Right kidney (tissue), 1 donor: ENCODE data around the gene RGS12.

Source experiments
- DNase-seq: peaks from one replicate; pipeline ENCODE4 v3.0.0-alpha.2; 2016

Gene RGS12

DNA sequence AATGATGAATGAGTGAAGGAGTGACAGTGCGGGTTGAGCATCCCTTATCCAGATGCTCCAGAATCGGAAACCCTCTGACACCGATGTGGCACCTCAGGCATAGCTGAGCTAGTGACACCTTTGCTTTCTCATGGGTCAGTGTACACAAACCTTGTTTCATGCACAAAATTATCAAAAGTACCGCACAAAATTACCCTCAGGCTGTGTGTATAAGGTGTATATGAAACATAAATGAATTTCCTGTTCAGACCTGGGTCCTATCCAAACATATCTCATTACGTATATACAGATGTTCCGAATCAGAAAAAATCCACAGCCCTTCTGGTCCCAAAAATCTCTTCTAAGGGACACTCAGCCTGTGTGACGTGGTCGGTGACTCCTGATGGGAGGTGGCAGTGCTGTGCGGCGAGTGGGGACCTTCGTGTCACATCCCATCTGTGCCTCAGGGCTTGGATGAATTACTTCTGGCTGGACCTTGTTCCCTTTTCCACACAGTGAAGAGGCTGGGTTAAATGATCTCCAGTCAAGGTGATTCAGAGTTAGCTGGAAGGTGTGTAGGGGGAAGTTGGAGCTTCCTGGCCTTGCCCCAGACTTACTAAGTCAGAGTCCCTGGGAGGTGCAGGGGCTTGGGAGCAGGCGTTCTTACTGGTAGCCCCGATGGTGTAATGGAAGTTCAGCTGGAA is 18.8 kb downstream of the RGS12 start:
- no peak for DNase-seq

DNA sequence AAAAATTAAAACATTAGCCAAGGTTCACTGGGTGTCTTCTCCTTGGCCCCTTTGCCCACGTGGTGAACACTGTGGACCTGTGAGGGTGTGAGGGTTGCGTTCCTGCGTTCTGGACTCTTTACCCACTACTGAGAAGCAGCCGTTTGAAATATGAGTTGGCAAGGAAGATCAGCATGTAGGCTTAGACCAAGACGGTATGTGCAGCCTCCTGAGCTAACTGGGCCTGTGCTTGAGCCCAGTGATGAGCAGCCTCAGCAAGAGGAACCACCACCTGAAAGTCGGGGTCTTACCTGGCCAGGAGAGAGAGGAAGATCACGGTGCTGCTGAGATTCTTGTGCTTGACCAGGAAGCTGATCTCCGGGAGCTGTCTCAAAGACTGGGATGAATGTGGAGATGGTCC is 19.5 kb downstream of the RGS12 start:
- DNase-seq = no peak

DNA sequence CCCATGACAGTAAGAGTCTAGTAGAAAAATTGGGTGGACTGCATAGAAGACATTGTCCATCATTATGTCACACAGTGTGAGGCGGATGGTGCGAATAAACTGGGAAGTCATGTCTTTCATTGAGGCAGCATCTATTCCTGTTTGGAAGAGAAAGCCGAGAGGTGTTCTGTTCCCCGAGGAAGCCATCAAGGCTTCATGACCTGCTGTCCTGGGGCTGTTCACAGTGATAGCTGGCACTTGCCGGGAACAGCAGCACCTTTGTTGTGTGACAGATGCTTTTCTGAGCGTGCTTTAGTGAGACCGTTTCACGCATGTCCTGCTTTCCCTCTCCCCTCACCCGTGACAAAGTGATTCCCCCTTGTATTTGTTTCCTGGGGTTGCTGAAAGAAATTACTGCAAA is 20.3 kb downstream of the RGS12 start:
- DNase-seq = no peak

DNA sequence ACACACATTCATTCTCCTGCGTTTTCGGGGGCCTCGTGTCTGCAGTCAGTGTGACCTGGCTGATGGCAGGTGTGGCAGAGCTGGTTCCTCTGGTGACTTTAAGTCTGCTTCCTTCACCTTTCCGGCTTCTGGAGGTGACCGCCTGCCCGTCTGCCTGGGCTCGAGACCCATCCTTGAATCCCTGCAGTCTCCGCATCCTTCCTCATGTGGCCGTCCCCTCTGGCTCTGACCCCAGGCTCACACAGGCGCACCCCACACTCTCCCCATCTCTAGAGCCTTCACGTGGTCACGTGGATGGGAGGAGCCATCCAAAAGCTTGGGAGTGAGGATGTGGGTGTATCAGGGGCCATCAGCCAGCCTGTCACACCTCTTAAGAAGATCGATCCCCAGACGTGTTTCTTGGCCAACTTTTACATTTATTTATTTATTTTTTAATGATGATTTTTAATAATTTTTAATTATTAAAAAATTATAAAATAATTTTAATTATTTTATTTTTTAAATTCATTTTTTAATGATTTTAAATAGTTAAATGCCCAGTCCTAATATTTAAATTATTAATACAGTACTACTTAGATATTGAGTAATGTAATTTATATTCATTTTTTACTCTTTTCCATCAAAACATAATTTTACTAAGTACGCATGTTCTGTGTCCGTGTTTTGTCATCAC is 20.9 kb downstream of the RGS12 start:
- no peak for DNase-seq

DNA sequence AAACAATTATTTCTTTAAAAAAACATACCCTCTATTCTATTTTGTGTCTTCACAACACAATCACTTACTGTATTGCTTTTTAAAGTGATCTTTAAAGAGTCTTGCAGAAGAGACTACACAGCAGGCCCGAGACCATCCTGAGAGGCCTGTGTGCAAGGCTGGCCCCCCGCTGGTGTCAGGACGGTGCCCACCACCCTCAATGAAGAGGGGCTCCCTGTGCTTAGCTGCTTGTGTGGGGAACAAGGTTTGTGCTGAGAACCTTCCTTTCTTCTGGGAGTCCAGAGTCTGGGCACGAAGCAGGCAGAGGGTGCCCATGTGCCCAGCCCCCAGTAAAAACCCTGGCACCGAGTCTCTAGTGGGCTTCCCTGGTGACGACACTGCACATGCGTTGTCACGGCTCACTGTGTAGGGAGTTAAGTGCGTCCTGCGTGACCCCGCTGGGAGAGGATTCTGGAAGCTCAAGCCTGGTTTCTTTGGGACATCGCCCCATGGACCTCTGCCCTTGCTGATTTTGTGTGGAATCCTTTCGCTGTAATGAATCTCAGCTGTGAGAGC is 22.0 kb downstream of the RGS12 start:
- DNase-seq = no peak

DNA sequence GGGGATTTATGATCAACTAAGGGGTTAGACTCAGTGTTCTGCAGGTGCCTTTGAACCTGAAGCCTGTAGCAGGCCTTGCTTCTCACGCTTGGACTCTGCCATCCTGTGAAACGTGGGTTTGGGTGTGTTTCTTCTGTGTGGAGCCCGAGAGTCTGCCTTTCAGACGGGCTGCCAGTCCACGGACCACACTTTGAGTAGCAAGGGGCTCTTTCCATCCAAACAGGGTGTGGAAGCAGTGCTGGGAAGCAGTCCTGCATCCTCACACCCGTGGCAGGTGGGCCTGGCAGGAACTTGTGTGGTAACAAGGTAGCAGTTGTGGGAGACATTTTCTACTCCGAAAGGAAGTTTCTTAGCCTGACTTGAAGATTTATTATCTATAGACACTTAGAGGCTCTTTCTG is 22.7 kb downstream of the RGS12 start:
- DNase-seq = no peak

DNA sequence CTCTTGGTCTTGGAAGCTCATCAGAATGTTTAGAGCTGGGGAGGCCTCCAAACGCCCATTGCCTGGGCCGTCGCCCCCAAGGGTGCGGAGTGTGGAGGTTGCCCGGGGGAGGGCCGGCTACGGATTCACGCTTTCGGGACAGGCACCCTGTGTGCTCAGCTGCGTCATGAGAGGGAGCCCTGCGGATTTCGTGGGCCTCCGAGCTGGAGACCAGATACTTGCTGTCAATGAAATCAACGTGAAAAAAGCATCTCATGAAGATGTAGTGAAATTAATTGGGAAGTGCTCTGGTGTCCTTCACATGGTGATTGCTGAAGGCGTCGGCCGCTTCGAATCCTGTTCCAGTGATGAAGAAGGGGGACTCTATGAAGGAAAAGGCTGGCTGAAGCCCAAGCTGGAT is 23.3 kb downstream of the RGS12 start:
- no peak for DNase-seq

DNA sequence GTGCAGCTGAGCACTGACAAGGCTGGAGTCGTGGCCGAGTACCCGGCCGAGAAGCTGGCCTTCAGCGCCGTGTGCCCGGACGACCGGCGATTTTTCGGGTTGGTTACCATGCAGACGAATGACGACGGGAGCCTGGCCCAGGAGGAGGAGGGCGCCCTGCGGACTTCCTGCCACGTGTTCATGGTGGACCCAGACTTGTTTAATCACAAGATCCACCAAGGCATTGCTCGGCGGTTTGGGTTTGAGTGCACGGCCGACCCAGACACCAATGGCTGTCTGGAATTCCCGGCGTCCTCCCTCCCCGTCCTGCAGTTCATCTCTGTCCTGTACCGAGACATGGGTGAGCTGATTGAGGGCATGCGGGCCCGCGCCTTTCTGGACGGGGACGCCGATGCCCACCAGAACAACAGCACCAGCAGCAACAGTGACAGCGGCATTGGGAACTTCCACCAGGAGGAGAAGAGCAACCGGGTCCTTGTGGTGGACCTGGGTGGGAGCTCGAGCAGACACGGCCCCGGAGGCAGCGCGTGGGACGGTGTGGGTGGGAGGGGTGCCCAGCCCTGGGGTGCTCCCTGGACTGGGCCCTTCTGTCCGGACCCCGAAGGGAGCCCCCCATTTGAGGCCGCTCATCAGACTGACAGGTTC is 24.3 kb downstream of the RGS12 start:
- DNase-seq = no peak

DNA sequence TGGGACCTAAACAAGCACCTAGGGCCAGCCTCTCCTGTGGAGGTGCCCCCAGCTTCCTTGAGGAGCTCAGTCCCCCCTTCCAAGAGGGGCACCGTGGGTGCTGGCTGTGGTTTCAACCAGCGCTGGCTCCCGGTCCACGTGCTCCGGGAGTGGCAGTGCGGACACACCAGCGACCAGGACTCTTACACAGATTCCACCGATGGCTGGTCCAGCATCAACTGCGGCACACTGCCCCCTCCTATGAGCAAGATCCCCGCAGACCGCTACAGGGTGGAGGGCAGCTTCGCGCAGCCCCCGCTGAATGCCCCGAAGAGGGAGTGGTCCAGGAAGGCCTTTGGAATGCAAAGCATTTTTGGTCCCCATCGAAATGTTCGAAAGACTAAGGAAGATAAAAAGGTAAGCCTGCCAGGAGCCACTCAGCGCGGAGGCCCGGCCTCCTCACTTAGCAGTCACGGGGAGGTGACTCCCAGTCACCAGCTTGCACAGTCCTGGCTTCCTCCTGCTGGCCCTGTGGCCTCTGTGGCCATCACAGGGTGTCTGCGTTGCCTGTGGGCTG is 24.9 kb downstream of the RGS12 start:
- DNase-seq = no peak

DNA sequence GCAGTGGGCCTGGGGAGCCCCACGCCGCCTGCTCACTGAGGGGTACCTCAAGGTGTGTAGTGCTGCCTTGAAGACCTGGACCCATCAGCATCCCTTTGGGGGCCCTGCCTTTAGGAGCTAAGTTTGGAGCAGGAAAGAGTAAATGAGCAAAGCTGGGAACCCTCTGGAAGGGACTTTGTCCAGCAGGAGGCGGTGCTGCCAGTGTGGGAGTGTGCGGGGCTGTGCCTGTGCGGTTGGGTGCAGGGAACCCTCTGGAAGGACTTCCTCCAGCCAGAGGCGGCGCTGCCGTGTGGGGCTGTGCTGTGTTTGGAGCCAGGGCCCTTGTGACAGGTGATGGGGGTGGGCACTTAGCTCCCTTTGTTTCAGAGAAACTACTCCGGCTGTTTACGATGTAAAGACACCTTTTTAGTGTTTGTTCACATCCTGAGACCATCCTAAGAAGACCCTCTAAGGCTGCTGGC is 25.8 kb downstream of the RGS12 start:
- DNase-seq = no peak

DNA sequence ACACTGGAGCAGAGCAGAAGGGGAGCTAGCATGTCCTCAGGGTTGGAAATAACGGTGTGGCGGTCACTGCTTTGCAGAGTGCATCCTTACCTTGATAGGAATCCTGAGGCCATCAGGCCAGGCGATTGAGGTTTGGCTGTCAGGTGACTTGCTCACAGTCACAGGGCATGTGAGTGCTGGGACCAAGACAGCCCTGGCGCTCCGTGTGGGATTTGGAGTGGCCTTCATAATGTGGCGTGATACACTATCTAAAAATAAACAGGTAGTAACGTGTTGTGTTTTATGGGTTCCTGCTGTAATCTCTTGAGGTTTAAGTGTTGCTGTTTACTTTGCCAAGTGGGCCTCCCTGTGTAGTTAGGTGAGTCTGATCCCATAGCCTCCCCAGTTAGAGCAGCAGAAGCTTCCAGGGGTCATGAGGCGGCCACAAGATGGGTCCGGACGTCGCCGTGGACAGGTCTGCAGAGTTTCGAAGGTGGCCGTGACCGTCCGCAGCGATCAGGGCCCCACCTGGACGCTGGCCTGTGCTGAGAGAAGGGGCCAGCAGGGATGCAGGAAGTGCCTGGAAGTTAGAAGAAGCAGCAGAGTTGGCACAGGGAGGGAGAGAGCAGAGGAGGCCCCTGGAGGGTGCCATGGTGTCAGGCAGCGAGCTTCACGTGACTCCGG is 27.7 kb downstream of the RGS12 start:
- no peak for DNase-seq

DNA sequence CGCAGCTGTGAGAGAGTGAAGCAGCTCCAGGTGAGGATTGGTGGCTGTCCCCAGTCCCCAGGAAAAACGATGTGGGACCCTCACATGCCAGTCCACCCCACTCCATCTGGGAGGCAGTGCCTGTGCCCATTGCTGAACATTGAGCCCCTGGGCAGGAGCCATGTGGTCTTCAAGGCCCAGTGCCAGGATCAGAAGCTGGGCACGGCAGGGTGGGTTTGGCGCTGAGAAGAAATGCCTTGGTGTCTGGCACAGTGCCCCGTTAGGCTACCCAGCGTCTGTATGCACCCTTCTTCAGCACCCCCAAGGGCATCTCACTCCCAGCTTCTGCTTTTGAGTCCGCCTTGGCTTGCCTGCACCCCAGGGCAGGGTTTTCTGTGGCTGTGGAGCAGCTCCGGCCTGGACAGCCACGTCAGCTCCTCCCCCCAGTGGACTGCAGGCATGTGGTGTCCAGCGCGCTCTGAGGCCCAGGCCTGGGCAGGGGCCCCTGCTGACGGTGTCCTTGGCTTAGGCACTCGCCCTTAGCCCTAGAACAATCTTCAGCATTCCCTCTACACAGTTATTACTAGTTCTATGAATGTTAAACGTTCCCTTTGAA is 28.6 kb downstream of the RGS12 start:
- DNase-seq = no peak

DNA sequence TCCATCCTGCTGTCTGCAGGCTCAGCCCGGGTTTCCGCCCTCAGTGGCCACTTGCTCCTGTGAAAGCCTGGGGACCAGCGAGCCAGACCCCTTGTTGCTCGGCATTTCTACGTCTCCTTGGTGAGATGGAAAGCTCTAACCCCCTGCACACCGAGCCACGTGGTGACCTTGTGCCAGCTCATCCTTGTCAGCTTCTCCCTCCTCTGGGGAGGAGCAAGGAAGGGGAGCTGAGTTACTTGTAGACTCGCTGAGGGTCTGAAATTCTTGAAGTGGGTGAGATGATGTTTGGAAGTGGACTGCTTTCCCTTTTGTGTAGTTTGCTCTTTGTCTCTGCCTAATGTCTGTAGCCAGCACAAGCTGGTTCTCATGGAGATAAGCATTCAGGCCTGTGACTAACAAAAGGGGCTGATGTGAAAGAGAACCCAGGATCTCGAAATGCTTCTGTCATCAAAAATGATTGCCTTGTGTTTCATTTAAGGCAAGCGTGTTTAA is 29.3 kb downstream of the RGS12 start:
- DNase-seq = no peak

DNA sequence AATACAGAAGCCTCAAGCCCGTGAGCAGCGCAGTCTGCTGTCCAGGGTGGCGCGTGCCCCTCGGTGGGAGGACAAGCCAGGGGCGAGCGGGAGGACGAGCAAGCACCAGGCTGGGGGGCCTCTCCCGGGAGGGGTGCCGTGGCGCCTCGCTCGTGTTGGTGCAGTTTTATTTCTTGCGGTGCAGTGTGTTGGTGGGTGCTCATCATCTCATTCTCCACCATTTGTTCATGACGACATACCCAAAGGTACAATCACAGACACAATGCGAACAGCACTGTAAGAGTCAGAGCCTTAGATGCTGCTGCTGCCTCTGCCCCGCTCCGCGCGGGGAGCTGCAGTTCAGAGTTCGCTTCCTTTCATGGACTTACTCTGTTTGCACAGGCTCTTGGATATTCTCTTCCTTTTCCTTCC is 30.3 kb downstream of the RGS12 start:
- DNase-seq = no peak

DNA sequence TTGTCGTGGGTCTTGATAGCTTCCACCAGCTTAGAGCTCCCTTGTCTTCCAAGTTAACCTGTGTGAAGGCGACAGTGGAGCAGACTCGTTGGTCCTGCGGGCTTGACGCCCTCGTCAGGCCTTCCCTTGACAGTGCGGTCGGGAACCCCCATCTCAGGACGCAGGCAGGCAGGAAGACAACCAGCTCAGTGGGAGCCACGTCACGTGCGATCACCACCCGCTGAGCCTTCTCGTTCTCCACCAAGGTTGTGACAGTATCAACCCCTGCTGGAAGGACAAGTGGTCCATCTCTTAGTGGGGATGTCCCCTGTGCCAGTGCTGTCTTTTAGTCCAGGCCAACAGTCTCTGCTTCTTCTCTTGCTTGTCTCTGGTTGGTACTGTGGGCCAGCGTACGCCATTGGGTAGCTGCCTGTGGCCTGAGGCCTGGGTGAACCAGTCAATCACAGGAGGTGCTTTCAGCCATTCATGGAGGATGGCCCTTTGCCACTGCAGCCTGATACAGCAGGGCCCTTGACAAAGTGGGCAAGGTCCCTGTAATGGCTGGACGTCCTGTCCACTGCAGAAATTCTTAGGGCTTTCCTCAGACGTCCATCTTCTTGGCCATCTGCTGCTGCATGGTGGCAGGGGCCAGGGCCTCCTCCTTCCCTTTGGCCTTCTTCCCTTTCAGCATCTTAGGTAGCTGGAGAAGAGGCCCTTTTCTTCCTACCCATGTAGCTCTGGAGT is 31.4 kb downstream of the RGS12 start:
- DNase-seq = no peak

DNA sequence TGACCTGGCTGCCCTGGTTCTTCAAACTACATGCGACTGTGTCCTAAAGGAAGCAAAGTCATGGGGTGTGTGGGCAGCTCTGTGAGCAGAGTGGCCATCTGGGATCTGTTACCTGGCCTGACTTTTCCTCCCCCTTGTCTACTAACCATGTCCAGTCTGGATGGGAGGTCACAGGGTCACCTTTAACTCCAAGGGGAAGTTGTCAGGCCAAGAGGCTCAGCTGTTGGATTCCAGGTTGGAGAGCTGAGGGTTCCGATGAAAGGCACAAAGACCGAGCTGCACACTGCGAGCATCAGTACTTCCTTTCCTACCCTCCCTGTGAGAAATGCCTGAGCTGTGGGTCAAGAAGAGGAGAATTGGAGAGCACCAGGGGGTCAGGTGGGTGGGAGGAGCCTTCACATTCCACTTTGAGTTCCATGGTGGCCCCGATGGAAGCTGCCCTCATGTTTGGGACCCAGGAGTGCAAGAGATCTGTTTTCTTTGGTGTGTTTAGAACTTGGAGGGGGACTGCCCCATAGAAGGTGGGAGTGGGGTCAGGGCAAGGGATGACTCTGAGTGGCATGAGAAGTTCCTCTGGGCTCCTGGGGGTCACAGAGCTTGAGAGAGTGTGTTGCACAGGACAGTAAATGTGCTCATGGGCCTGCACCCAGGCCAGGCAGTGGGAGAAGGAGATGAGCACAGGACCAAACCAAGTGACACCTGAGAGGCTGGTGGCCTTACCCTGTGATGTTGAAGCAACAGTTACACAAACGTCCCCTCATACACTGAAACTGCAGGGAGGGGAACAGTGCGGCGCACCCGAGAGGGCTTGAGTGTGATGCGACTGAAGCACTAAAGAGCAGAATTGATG is 36.2 kb downstream of the RGS12 start:
- no peak for DNase-seq

DNA sequence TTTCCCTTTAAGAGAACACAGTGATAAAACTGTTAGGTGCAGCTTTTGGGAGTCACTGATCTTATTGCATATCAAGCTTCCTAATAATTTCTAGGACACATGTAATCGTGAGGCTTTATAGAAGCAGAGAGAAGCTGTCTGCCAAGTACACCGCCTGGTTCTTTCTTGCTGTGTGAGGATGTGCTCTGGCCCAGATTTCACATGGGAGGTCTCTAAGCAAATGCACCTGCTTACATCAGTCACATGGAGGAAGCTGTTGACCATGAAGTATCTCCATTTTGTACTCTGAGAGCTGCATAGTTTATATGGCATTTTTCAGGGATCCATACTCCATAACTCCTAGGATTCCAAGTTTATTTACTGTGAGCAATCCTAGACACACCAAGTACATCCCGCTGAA is 37.1 kb downstream of the RGS12 start:
- DNase-seq = no peak

DNA sequence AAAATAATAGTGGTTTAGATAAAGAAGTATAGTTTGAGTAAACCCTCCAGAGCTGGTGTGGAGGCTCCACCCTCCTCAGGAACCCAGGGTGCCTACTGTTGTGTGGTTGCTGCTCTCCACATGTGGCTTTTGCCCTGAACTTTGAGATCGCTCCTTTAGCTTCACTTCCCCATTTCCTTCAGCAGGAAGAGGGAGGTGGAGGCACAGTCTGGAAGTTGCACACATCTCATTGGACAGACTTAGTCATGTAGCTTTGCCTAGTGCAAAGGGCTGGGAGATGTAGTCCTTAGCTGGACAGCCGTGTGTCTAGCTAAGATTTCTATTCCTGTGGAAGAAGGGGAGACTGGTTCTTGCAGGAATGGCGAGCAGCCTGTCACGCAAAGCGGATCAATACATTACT is 37.9 kb downstream of the RGS12 start:
- no peak for DNase-seq

DNA sequence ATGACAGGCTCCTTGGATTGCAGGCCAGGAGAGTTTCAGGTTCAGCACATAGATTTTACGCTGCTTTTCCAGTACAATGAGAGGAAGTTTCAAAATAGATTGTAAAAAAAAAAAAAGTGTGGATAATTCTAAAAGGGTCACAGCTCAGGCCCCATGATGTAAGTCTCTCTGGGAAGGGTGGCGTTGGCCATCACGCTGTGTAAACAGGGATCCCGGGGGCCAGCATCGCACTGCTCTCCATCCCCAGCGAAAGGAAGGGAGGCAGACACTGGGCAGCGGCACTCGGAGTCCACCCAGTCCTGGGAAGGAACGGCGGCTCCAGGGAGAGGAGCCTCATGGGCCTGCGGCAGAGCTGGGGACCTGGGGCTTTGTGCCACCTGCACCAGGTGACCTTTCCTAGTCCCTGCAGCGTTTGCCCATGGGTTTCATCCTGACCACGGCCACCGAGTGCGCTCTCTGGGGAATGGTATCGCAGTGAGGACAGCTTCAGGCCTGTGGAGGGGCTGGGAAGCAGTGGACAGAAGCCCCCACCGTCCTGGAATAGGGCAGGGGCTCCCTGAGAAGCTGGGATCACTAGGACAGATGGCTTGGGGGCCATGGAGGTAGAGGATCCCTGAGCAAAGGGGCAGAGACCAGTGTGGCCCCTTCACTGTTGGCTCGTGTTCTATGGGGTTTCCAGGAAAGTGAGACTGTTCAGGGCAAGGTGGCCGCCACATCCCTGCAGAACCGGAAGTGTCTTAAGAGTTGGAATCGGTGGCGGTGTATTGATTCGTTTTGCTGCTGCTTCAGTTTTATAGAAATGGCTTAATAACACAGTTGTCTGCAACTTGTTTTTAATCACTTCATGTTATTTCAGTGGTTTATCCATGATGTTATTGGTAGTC is 38.9 kb downstream of the RGS12 start:
- no peak for DNase-seq
